ENCODE data around the gene ARHGAP12.

DNA sequence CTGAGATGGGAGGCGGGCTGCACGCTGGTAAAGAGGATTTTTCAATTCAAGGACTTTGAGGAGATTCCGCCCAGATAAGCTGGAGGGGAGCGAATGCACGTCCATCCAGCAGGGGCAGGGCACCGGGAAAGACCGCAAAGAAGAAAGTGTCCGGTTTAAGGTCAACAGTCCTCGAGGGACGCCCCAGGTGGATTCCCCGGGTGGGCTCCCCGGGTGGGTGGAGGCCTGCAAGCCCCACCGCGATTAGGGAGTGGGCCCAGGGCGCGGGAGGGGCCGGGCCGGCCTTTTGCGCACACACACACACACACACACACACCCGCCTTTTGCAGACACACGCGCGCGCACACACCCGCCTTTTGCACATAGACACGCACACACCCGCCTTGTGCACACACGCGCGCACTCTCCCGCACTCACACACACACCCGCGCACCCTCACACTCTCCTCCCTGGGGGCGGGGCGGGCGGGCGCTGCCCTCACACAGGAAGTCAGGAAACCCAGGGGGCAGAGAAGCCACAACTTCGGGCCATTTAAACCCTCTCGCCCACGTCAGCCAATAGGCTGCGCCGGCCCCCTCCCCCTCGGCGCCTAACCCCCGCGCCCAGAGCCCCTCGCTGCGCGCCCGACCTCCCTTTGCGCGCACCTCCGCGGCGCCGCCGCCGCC lies 615 bp downstream of the ARHGAP12 start:
- TF ChIP-seq, protein P1, sequence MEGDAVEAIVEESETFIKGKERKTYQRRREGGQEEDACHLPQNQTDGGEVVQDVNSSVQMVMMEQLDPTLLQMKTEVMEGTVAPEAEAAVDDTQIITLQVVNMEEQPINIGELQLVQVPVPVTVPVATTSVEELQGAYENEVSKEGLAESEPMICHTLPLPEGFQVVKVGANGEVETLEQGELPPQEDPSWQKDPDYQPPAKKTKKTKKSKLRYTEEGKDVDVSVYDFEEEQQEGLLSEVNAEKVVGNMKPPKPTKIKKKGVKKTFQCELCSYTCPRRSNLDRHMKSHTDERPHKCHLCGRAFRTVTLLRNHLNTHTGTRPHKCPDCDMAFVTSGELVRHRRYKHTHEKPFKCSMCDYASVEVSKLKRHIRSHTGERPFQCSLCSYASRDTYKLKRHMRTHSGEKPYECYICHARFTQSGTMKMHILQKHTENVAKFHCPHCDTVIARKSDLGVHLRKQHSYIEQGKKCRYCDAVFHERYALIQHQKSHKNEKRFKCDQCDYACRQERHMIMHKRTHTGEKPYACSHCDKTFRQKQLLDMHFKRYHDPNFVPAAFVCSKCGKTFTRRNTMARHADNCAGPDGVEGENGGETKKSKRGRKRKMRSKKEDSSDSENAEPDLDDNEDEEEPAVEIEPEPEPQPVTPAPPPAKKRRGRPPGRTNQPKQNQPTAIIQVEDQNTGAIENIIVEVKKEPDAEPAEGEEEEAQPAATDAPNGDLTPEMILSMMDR (conservative IDR thresholded peaks at IDR 0.05 in 1 of 2, IDR thresholded peaks at IDR 0.05 in 1 of 2; ENCODE audit: extremely low read depth in 1 of 2, insufficient read depth in 1 of 2, low read depth in 1 of 2, low read length in 2 of 2), result peak; percentile 38 to 53
- TF ChIP-seq EZH2 (IDR thresholded peaks at IDR 0.05; ENCODE audit: borderline replicate concordance, low read length), result no peak

All from mammary epithelial cell (primary cell).